ENCODE measurements around the gene PALM. TPM values are rescaled to one million over a fixed set of nuclear protein-coding genes. Genes with fewer than 3 reads are reported as not detected.

Gene PALM
- total RNA-seq, 2 experiments from 2014 or later = 0.84 to 1.0 TPM

- Mint-ChIP-seq H3K27ac (no peak overlapping the region), H3K36me3 (ENCODE audit: low read depth) (no peaks in the 10 kb centered on the region), H3K9me3 (peaks cover 4% of the 10 kb centered on the region), H3K27me3 (ENCODE audit: low read depth) (no peaks in the 10 kb centered on the region), H3K4me3 (no peak overlapping the region), H3K4me1 (ENCODE audit: low read depth) (no peaks in the 10 kb centered on the region)
- no peak for DNase-seq
- intact Hi-C loops (cut with micrococcal nuclease) = no loop called here
- CTCF ChIA-PET = no interaction called here
Observed at GRCh38 chr19:756821-757688, 48.3 kb downstream of the PALM start.

GRCh38 chr19:757811-758668 is 49.3 kb downstream of the PALM start:
- no peak for DNase-seq
- Mint-ChIP-seq H3K36me3 (ENCODE audit: low read depth) (no peaks in the 10 kb centered on the region), H3K27me3 (ENCODE audit: low read depth) (no peaks in the 10 kb centered on the region), H3K27ac (no peak overlapping the region), H3K9me3 (peaks cover 4% of the 10 kb centered on the region), H3K4me3 (no peak overlapping the region), H3K4me1 (ENCODE audit: low read depth) (no peaks in the 10 kb centered on the region)
- intact Hi-C loops (cut with micrococcal nuclease) = no loop called here
- CTCF ChIA-PET = no interaction called here

GRCh38 chr19:763181-763580 is 54.4 kb downstream of the PALM start:
- CTCF ChIA-PET = no interaction called here
- intact Hi-C loops (cut with micrococcal nuclease) = no loop called here
- H3K4me1 Mint-ChIP-seq (ENCODE audit: low read depth) = no peaks in the 10 kb centered on the region

GRCh38 chr19:763869-764268 is 55.1 kb downstream of the PALM start:
- DNase-seq = no peak
- Mint-ChIP-seq H3K27me3 (ENCODE audit: low read depth) (no peaks in the 10 kb centered on the region), H3K9me3 (peaks cover 4% of the 10 kb centered on the region), H3K4me1 (ENCODE audit: low read depth) (no peaks in the 10 kb centered on the region), H3K27ac (no peak overlapping the region), H3K4me3 (no peak overlapping the region), H3K36me3 (ENCODE audit: low read depth) (no peaks in the 10 kb centered on the region)
- CTCF ChIA-PET = no interaction called here
- intact Hi-C loops (cut with micrococcal nuclease) = no loop called here

More at GRCh38 chr19:763181-763580, 54.4 kb downstream of the PALM start:
- H3K4me3 Mint-ChIP-seq = no peak overlapping the region
- H3K9me3 Mint-ChIP-seq = peaks cover 4% of the 10 kb centered on the region
- no peaks in the 10 kb centered on the region for H3K36me3 Mint-ChIP-seq (ENCODE audit: low read depth)
- no peaks in the 10 kb centered on the region for H3K27me3 Mint-ChIP-seq (ENCODE audit: low read depth)
- DNase-seq = no peak
- H3K27ac Mint-ChIP-seq = no peak overlapping the region

- Mint-ChIP-seq H3K27me3 (ENCODE audit: low read depth) (no peaks in the 10 kb centered on the region), H3K4me1 (ENCODE audit: low read depth) (no peaks in the 10 kb centered on the region), H3K9me3 (peaks cover 4% of the 10 kb centered on the region), H3K27ac (no peak overlapping the region), H3K4me3 (no peak overlapping the region), H3K36me3 (ENCODE audit: low read depth) (no peaks in the 10 kb centered on the region)
- DNase-seq = no peak
- CTCF ChIA-PET = no interaction called here
- intact Hi-C loops (cut with micrococcal nuclease) = no loop called here
Observed at GRCh38 chr19:764301-764700, 55.6 kb downstream of the PALM start.

- H3K27ac Mint-ChIP-seq = no peak overlapping the region
- CTCF ChIA-PET = interaction anchor here (0.6 kb wide), 1 partner anchor 80 kb away, joined by 3 read pairs; no protein-coding TSS in a partner anchor
- no peaks in the 10 kb centered on the region for H3K36me3 Mint-ChIP-seq (ENCODE audit: low read depth)
- no peaks in the 10 kb centered on the region for H3K9me3 Mint-ChIP-seq
- H3K4me3 Mint-ChIP-seq = no peak overlapping the region
- intact Hi-C loops (cut with micrococcal nuclease) = no loop called here
- peaks cover 1% of the 10 kb centered on the region for H3K4me1 Mint-ChIP-seq (ENCODE audit: low read depth)
- H3K27me3 Mint-ChIP-seq (ENCODE audit: low read depth) = no peaks in the 10 kb centered on the region
- DNase-seq = no peak
Observed at GRCh38 chr19:765179-765738, 56.5 kb downstream of the PALM start.

GRCh38 chr19:768424-768823 is 59.7 kb downstream of the PALM start:
- intact Hi-C loops (cut with micrococcal nuclease) = no loop called here
- H3K4me3 Mint-ChIP-seq = no peak overlapping the region
- no peaks in the 10 kb centered on the region for H3K27me3 Mint-ChIP-seq (ENCODE audit: low read depth)

GRCh38 chr19:769616-770015 is 60.9 kb downstream of the PALM start:
- Mint-ChIP-seq H3K4me3 (no peak overlapping the region), H3K4me1 (ENCODE audit: low read depth) (peaks cover 3% of the 10 kb centered on the region), H3K9me3 (no peaks in the 10 kb centered on the region), H3K36me3 (ENCODE audit: low read depth) (no peaks in the 10 kb centered on the region), H3K27ac (no peak overlapping the region), H3K27me3 (ENCODE audit: low read depth) (no peaks in the 10 kb centered on the region)
- CTCF ChIA-PET = interaction anchor here (0.6 to 2.4 kb wide), 6 partner anchors 9 to 237 kb away, joined by 3 to 7 read pairs (median 4); no protein-coding TSS in a partner anchor
- DNase-seq = no peak
- intact Hi-C loops (cut with micrococcal nuclease) = loop anchor here (1.0 to 2.0 kb wide), 5 partner anchors 27 to 232 kb away; partner anchors contain the start of gene PTBP1

More at GRCh38 chr19:768424-768823, 59.7 kb downstream of the PALM start:
- Mint-ChIP-seq H3K9me3 (no peaks in the 10 kb centered on the region), H3K27ac (no peak overlapping the region), H3K4me1 (ENCODE audit: low read depth) (peaks cover 3% of the 10 kb centered on the region), H3K36me3 (ENCODE audit: low read depth) (no peaks in the 10 kb centered on the region)
- no peak for DNase-seq
- CTCF ChIA-PET = interaction anchor here (0.6 kb wide), 2 partner anchors 10 to 213 kb away, joined by 3 read pairs; no protein-coding TSS in a partner anchor

- H3K27ac Mint-ChIP-seq = no peak overlapping the region
- CTCF ChIA-PET = interaction anchor here (1.0 to 2.4 kb wide), 4 partner anchors 11 to 93 kb away, joined by 3 to 8 read pairs (median 6); no protein-coding TSS in a partner anchor
Observed at GRCh38 chr19:771332-771785, 62.6 kb downstream of the PALM start.

GRCh38 chr19:772063-772462 is 63.3 kb downstream of the PALM start:
- H3K27me3 Mint-ChIP-seq (ENCODE audit: low read depth) = no peaks in the 10 kb centered on the region
- CTCF ChIA-PET = interaction anchor here (0.6 to 1.6 kb wide), 3 partner anchors 87 to 137 kb away, joined by 3 to 4 read pairs (median 3); no protein-coding TSS in a partner anchor

More at GRCh38 chr19:771332-771785, 62.6 kb downstream of the PALM start:
- Mint-ChIP-seq H3K36me3 (ENCODE audit: low read depth) (no peaks in the 10 kb centered on the region), H3K27me3 (ENCODE audit: low read depth) (no peaks in the 10 kb centered on the region), H3K4me1 (ENCODE audit: low read depth) (peaks cover 3% of the 10 kb centered on the region), H3K4me3 (no peak overlapping the region), H3K9me3 (no peaks in the 10 kb centered on the region)
- DNase-seq = peak; percentile 65
- intact Hi-C loops (cut with micrococcal nuclease) = loop anchor here (2.0 kb wide), 2 partner anchors 25 to 211 kb away; partner anchors contain the start of gene PTBP1

GRCh38 chr19:772730-773436 is 64.1 kb downstream of the PALM start:
- intact Hi-C loops (cut with micrococcal nuclease) = no loop called here
- no peaks in the 10 kb centered on the region for H3K27me3 Mint-ChIP-seq (ENCODE audit: low read depth)
- no peak overlapping the region for H3K27ac Mint-ChIP-seq
- H3K4me1 Mint-ChIP-seq (ENCODE audit: low read depth) = peaks cover 3% of the 10 kb centered on the region
- no peaks in the 10 kb centered on the region for H3K9me3 Mint-ChIP-seq
- CTCF ChIA-PET = interaction anchor here (0.6 to 1.6 kb wide), 6 partner anchors 20 to 148 kb away, joined by 3 to 4 read pairs (median 3); no protein-coding TSS in a partner anchor
- no peak for DNase-seq
- H3K4me3 Mint-ChIP-seq = no peak overlapping the region
- H3K36me3 Mint-ChIP-seq (ENCODE audit: low read depth) = no peaks in the 10 kb centered on the region

More at GRCh38 chr19:772063-772462, 63.3 kb downstream of the PALM start:
- Mint-ChIP-seq H3K4me3 (no peak overlapping the region), H3K9me3 (no peaks in the 10 kb centered on the region), H3K4me1 (ENCODE audit: low read depth) (peaks cover 3% of the 10 kb centered on the region), H3K36me3 (ENCODE audit: low read depth) (no peaks in the 10 kb centered on the region), H3K27ac (no peak overlapping the region)
- intact Hi-C loops (cut with micrococcal nuclease) = no loop called here
- no peak for DNase-seq

Data from activated naive CD4-positive, alpha-beta T cell treated with anti-CD3 and anti-CD28 coated beads for 36 hours (primary cell).